HEK293T (cell line): ENCODE data around the gene RPL21.

Experiments used
- CTCF ChIA-PET: fragments of 350-600 bp; formaldehyde crosslinking; extraction: SDS; loops from one replicate; lab custom pipeline; 2021; ENCODE audit warnings: antibody characterized with exemption, inconsistent platforms; lab: Yijun Ruan, JAX
- POLR2A ChIA-PET: fragments of 350-600 bp; formaldehyde crosslinking; extraction: SDS; loops from one replicate; lab custom pipeline; 2020; ENCODE audit warnings: antibody characterized with exemption, inconsistent platforms; lab: Yijun Ruan, JAX
- DNase-seq: peaks from one replicate; pipeline ENCODE4 v3.0.0; 2012; ENCODE audit warnings: mixed read lengths; ENCODE audit errors: extremely low spot score
- ARNT ChIP-seq: fragments of 450-650 bp; IDR thresholded peaks from 2 replicates; pipeline ENCODE4 v1.6.1; 2017; ENCODE audit warnings: mild to moderate bottlenecking
- BHLHE40 ChIP-seq: fragments of 450-650 bp; IDR thresholded peaks from 2 replicates; pipeline ENCODE4 v1.6.1; 2016; ENCODE audit warnings: mild to moderate bottlenecking, moderate library complexity, borderline replicate concordance
- CTBP1 ChIP-seq: fragments of 450-650 bp; IDR thresholded peaks from 2 replicates; pipeline ENCODE4 v1.6.1; 2016; ENCODE audit warnings: borderline replicate concordance
- ELF4 ChIP-seq: fragments of 450-650 bp; IDR thresholded peaks from 2 replicates; pipeline ENCODE4 v1.6.1; 2017; ENCODE audit warnings: antibody characterized with exemption
- FOXA1 ChIP-seq: fragments of 450-650 bp; IDR thresholded peaks from 2 replicates; pipeline ENCODE4 v1.6.1; 2016; ENCODE audit warnings: mild to moderate bottlenecking
- FOXK2 ChIP-seq: fragments of 450-650 bp; IDR thresholded peaks from 2 replicates; pipeline ENCODE4 v1.6.1; 2016; ENCODE audit warnings: mild to moderate bottlenecking
- FOXM1 ChIP-seq: fragments of 450-650 bp; IDR thresholded peaks from 2 replicates; pipeline ENCODE4 v1.6.1; 2017; ENCODE audit warnings: mild to moderate bottlenecking, borderline replicate concordance
- HDGF ChIP-seq: fragments of 450-650 bp; IDR thresholded peaks from 2 replicates; pipeline ENCODE4 v1.6.1; 2017; ENCODE audit warnings: antibody characterized with exemption, borderline replicate concordance
- L3MBTL2 ChIP-seq: fragments of 450-650 bp; conservative IDR thresholded peaks from 2 replicates; pipeline ENCODE4 v1.6.1; 2016; ENCODE audit warnings: mild to moderate bottlenecking
- LEF1 ChIP-seq: fragments of 450-650 bp; IDR thresholded peaks from 2 replicates; pipeline ENCODE4 v1.6.1; 2017; ENCODE audit warnings: mild to moderate bottlenecking, borderline replicate concordance
- NFRKB ChIP-seq: fragments of 450-650 bp; IDR thresholded peaks from 2 replicates; pipeline ENCODE4 v1.6.1; 2016; ENCODE audit warnings: mild to moderate bottlenecking, moderate library complexity
- PKNOX1 ChIP-seq: fragments of 450-650 bp; IDR thresholded peaks from 2 replicates; pipeline ENCODE4 v1.6.1; 2016
- SP1 ChIP-seq: fragments of 450-650 bp; IDR thresholded peaks from 2 replicates; pipeline ENCODE4 v1.6.1; 2017
- SUZ12 ChIP-seq: fragments of 450-650 bp; IDR thresholded peaks from 2 replicates; pipeline ENCODE4 v1.6.1; 2016; ENCODE audit warnings: mild to moderate bottlenecking
- TARDBP ChIP-seq: fragments of 450-650 bp; IDR thresholded peaks from 2 replicates; pipeline ENCODE4 v1.6.1; 2016
- ZNF384 ChIP-seq: fragments of 450-650 bp; IDR thresholded peaks from 2 replicates; pipeline ENCODE4 v1.6.1; 2016

The RPL21 gene

DNA sequence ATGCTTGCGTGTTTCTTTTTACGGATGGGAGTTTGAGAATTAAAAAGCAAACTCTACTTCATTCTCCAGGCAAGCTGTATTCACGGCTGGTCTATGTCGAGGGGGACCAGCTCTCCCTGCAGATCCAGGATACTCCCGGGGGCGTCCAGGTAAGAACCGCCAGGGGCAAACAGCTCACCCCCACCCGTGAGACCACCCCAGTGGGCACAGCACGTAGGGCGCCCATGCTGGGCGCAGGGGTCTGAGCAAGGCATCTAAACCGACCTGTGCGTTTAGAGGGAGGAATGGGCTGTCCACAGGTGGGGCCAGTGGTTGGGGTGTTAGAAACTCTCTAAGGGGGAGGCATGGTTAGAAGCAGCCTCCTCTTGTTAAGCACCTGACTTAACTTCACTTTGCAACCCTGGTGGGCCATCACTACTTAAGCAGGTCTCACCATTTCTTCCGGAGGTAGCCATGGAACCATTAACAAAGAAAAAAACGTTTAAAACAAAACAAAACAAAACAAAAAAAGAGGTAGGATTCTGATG, 20.3 kb downstream of the RPL21 start:
- ChIA-PET POLR2A (interaction anchor here (0.6 kb wide), 1 partner anchor 69 kb away, joined by 3 read pairs; no protein-coding TSS in a partner anchor), CTCF (interaction anchor here (0.7 to 1.7 kb wide), 3 partner anchors 13 to 68 kb away, joined by 3 to 5 read pairs (median 4); no protein-coding TSS in a partner anchor)
- no peak for DNase-seq
- TF ChIP-seq L3MBTL2: no peak
- TF ChIP-seq FOXA1: no peak
- TF ChIP-seq NFRKB: no peak
- no peak for TF ChIP-seq PKNOX1
- no peak for TF ChIP-seq TARDBP
- no peak for TF ChIP-seq SP1
- no peak for TF ChIP-seq ZNF384
- TF ChIP-seq LEF1: no peak
- no peak for TF ChIP-seq FOXM1
- no peak for TF ChIP-seq SUZ12
- no peak for TF ChIP-seq ELF4
- TF ChIP-seq BHLHE40: no peak
- TF ChIP-seq CTBP1: no peak
- no peak for TF ChIP-seq HDGF
- TF ChIP-seq ARNT: no peak
- no peak for TF ChIP-seq FOXK2

- ChIA-PET CTCF (interaction anchor here (0.6 to 1.7 kb wide), 3 partner anchors 11 to 167 kb away, joined by 3 to 5 read pairs (median 3); no protein-coding TSS in a partner anchor), POLR2A (interaction anchor here (0.6 kb wide), 1 partner anchor 327 kb away, joined by 4 read pairs; no protein-coding TSS in a partner anchor)
- TF ChIP-seq SUZ12: no peak
- TF ChIP-seq PKNOX1: peak; percentile 82
- peak; percentile 32 for DNase-seq
Measured at GRCh38 chr13:27273658-27274425, 22.5 kb downstream of the RPL21 start.

- POLR2A ChIA-PET: interaction anchor here (0.6 kb wide), 1 partner anchor 328 kb away, joined by 4 read pairs; no protein-coding TSS in a partner anchor
- DNase-seq: no peak
- no peak for TF ChIP-seq ZNF384
- no peak for TF ChIP-seq TARDBP
- no peak for TF ChIP-seq FOXA1
- TF ChIP-seq SP1: no peak
- TF ChIP-seq BHLHE40: no peak
- TF ChIP-seq ELF4: no peak
- no peak for TF ChIP-seq LEF1
- TF ChIP-seq NFRKB: no peak
- TF ChIP-seq CTBP1: no peak
- no peak for TF ChIP-seq PKNOX1
- TF ChIP-seq SUZ12: no peak
- TF ChIP-seq FOXM1: no peak
- TF ChIP-seq L3MBTL2: no peak
- no peak for TF ChIP-seq HDGF
- TF ChIP-seq FOXK2: no peak
- TF ChIP-seq ARNT: no peak
- CTCF ChIA-PET: interaction anchor here (0.6 to 1.7 kb wide), 4 partner anchors 10 to 344 kb away, joined by 3 to 5 read pairs (median 3); no protein-coding TSS in a partner anchor
Measured at GRCh38 chr13:27274631-27275030, 23.3 kb downstream of the RPL21 start.

- CTCF ChIA-PET: interaction anchor here (0.7 kb wide), 1 partner anchor 150 kb away, joined by 3 read pairs; no protein-coding TSS in a partner anchor
- TF ChIP-seq PKNOX1 (no peak), CTBP1 (no peak), FOXA1 (no peak), FOXM1 (no peak), TARDBP (no peak), ZNF384 (no peak), ARNT (no peak), FOXK2 (no peak), SUZ12 (no peak), BHLHE40 (no peak), LEF1 (no peak), NFRKB (no peak), ELF4 (no peak), HDGF (no peak), SP1 (no peak), L3MBTL2 (no peak)
- DNase-seq: no peak
- POLR2A ChIA-PET: no interaction called here
Measured at GRCh38 chr13:27276188-27276587, 24.8 kb downstream of the RPL21 start.

GRCh38 chr13:27279506-27279905, 28.1 kb downstream of the RPL21 start:
- CTCF ChIA-PET: no interaction called here
- no peak for DNase-seq
- TF ChIP-seq FOXM1: no peak
- no peak for TF ChIP-seq L3MBTL2
- TF ChIP-seq FOXA1: no peak
- no peak for TF ChIP-seq ELF4
- TF ChIP-seq CTBP1: no peak
- no peak for TF ChIP-seq TARDBP
- TF ChIP-seq NFRKB: no peak
- no peak for TF ChIP-seq SUZ12
- TF ChIP-seq FOXK2: no peak
- TF ChIP-seq BHLHE40: no peak
- TF ChIP-seq PKNOX1: no peak
- TF ChIP-seq ZNF384: no peak
- TF ChIP-seq HDGF: no peak
- TF ChIP-seq LEF1: no peak
- TF ChIP-seq ARNT: no peak
- no peak for TF ChIP-seq SP1
- POLR2A ChIA-PET: no interaction called here
